SU-DHL-6 (cell line): ENCODE measurements around the gene EIF2B5.

Experiments used
- EZH2phosphoT487 ChIP-seq: fragments of 200-600 bp; sonication (generic), shearing (Covaris generic); conservative IDR thresholded peaks from 2 replicates; pipeline ENCODE4 v1.6.1; 2018; ENCODE audit warnings: mild to moderate bottlenecking, antibody characterized with exemption, low read length, moderate library complexity, mixed read lengths
- TF ChIP-seq, protein P1 (sequence below): fragments of 200-600 bp; sonication (generic); IDR thresholded peaks from one replicate; pipeline ENCODE4 v1.5.1; 2017; ENCODE audit warnings: antibody characterized with exemption, mild to moderate bottlenecking, low read length, moderate library complexity; ENCODE audit not compliant: insufficient read depth, poor library complexity, severe bottlenecking

GRCh38 chr3:184186902-184187207, 51.7 kb downstream of the EIF2B5 start:
- TF ChIP-seq, protein P1, sequence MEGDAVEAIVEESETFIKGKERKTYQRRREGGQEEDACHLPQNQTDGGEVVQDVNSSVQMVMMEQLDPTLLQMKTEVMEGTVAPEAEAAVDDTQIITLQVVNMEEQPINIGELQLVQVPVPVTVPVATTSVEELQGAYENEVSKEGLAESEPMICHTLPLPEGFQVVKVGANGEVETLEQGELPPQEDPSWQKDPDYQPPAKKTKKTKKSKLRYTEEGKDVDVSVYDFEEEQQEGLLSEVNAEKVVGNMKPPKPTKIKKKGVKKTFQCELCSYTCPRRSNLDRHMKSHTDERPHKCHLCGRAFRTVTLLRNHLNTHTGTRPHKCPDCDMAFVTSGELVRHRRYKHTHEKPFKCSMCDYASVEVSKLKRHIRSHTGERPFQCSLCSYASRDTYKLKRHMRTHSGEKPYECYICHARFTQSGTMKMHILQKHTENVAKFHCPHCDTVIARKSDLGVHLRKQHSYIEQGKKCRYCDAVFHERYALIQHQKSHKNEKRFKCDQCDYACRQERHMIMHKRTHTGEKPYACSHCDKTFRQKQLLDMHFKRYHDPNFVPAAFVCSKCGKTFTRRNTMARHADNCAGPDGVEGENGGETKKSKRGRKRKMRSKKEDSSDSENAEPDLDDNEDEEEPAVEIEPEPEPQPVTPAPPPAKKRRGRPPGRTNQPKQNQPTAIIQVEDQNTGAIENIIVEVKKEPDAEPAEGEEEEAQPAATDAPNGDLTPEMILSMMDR, result no peak
- TF ChIP-seq EZH2phosphoT487, result no peak
